GM21360 (cell line): ENCODE data around the gene MTCH1.
"Not testable (repeated sequence)": the region's sequence is repeated elsewhere in the genome, so short reads cannot be mapped to it uniquely, and the experiment has no call there.

Experiments
- ATAC-seq: cut with Tn5 transposase; IDR thresholded peaks from one replicate; pipeline ENCODE4 v1.9.1; 2021; ENCODE audit warnings: mild to moderate bottlenecking, moderate library complexity; ENCODE audit not compliant: unreplicated experiment

Gene MTCH1

GRCh38 chr6:36955671-36956445 is 30.1 kb downstream of the MTCH1 start:
- ATAC-seq: no peak

- no peak for ATAC-seq
Observed at GRCh38 chr6:36955136-36955535, 30.9 kb downstream of the MTCH1 start.

GRCh38 chr6:36954262-36954931 is 31.6 kb downstream of the MTCH1 start, which contains the start of gene PI16:
TSS of gene PI16 (plus strand) at chr6:36954738. CDS start at chr6:36954761, 23 bp downstream.
- ATAC-seq: no peak

GRCh38 chr6:36953931-36954261 is 32.1 kb downstream of the MTCH1 start:
- no peak for ATAC-seq

GRCh38 chr6:36949636-36950035 is 36.4 kb downstream of the MTCH1 start:
- no peak for ATAC-seq

GRCh38 chr6:36949076-36949475 is 36.9 kb downstream of the MTCH1 start:
- not testable (repeated sequence) for ATAC-seq

GRCh38 chr6:36947570-36948351 is 38.2 kb downstream of the MTCH1 start:
- no peak for ATAC-seq

GRCh38 chr6:36946526-36946925 is 39.5 kb downstream of the MTCH1 start:
- no peak for ATAC-seq

- no peak for ATAC-seq
Observed at GRCh38 chr6:36945301-36945700, 40.7 kb downstream of the MTCH1 start.

- no peak for ATAC-seq
Observed at GRCh38 chr6:36944650-36945049, 41.3 kb downstream of the MTCH1 start.

- ATAC-seq: not testable (repeated sequence)
Observed at GRCh38 chr6:36942329-36942728, 43.7 kb downstream of the MTCH1 start.

- ATAC-seq: not testable (repeated sequence)
Observed at GRCh38 chr6:36941561-36941960, 44.4 kb downstream of the MTCH1 start.

- no peak for ATAC-seq
Observed at GRCh38 chr6:36940027-36940426, 46.0 kb downstream of the MTCH1 start.

- not testable (repeated sequence) for ATAC-seq
Observed at GRCh38 chr6:36939005-36939404, 47.0 kb downstream of the MTCH1 start.

- no peak for ATAC-seq
Observed at GRCh38 chr6:36938536-36938935, 47.5 kb downstream of the MTCH1 start.

- ATAC-seq: no peak
Observed at GRCh38 chr6:36937896-36938295, 48.1 kb downstream of the MTCH1 start.

- ATAC-seq: no peak
Observed at GRCh38 chr6:36936824-36937223, 49.2 kb downstream of the MTCH1 start.

GRCh38 chr6:36934901-36935300 is 51.1 kb downstream of the MTCH1 start:
- no peak for ATAC-seq

GRCh38 chr6:36933519-36933918 is 52.5 kb downstream of the MTCH1 start:
- no peak for ATAC-seq

GRCh38 chr6:36933102-36933501 is 52.9 kb downstream of the MTCH1 start:
- ATAC-seq: no peak

GRCh38 chr6:36930483-36930882 is 55.5 kb downstream of the MTCH1 start:
- no peak for ATAC-seq

- no peak for ATAC-seq
Observed at GRCh38 chr6:36929607-36930006, 56.4 kb downstream of the MTCH1 start.
